Panc1 (cell line): Measurements from ENCODE around the gene TCEAL1. TPM values are rescaled to one million over a fixed set of nuclear protein-coding genes. Genes with fewer than 3 reads are reported as not detected.

Experiments
- ATAC-seq: fragments of 200-7000 bp; cut with Tn5 transposase; 2 replicates; pipeline ENCODE4 v1.9.1; 2020; ENCODE audit warnings: mild to moderate bottlenecking, moderate library complexity
- BruUV-seq: library from RNA; stranded (reverse); fragments of 400-500 nt; replicated peaks from 2 replicates; lab custom pipeline; 2021; lab: Mats Ljungman, UMichigan
- CTCF ChIA-PET: fragments of 300-600 bp; sonication (Branson Sonifier 250); formaldehyde crosslinking; loops from one replicate; lab custom pipeline; 2022; ENCODE audit warnings: antibody characterized with exemption; lab: Charles Lee
- POLR2A ChIA-PET: fragments of 300-600 bp; sonication (Branson Sonifier 250); formaldehyde crosslinking; loops from one replicate; lab custom pipeline; 2022; ENCODE audit warnings: antibody characterized with exemption; lab: Charles Lee
- DNase-seq: peaks from one replicate; pipeline ENCODE4 v3.0.0-alpha.2; 2010; ENCODE audit warnings: low read depth, low spot score
- H3K27ac ChIP-seq: 2 replicates; pipeline ENCODE4 v1.5.1; 2011; ENCODE audit warnings: mild to moderate bottlenecking, low read length, inconsistent platforms
- H3K27me3 ChIP-seq: fragments of 200-500 bp; sonication (Bioruptor generic); 2 replicates; pipeline ENCODE4 v1.6.0; 2014; ENCODE audit warnings: low read length, inconsistent platforms; ENCODE audit not compliant: control insufficient read depth, insufficient read depth
- H3K36me3 ChIP-seq: fragments of 200-500 bp; sonication (Bioruptor generic); 2 replicates; pipeline ENCODE4 v1.5.1; 2014; ENCODE audit warnings: inconsistent platforms, mild to moderate bottlenecking, low read length, moderate library complexity; ENCODE audit not compliant: control insufficient read depth, insufficient read depth
- H3K4me1 ChIP-seq: 2 replicates; pipeline ENCODE4 v1.5.1; 2011; ENCODE audit warnings: inconsistent platforms, mild to moderate bottlenecking, low read length, moderate library complexity; ENCODE audit not compliant: control insufficient read depth, insufficient read depth
- H3K4me3 ChIP-seq, 2 experiments: 2 replicates each; pipeline ENCODE4 v1.5.1; 2011 to 2012; ENCODE audit warnings: low read depth in 2 of 2, low read length in 2 of 2, mild to moderate bottlenecking in 2 of 2, inconsistent platforms in 1 of 2, moderate library complexity in 1 of 2
- H3K9me3 ChIP-seq: fragments of 200-500 bp; sonication (Bioruptor generic); 2 replicates; pipeline ENCODE4 v1.5.1; 2014; ENCODE audit warnings: low read depth, mild to moderate bottlenecking, inconsistent platforms, low read length, moderate library complexity; ENCODE audit not compliant: control insufficient read depth, insufficient read depth
- CTCF ChIP-seq: fragments of 450-650 bp; IDR thresholded peaks from 2 replicates; pipeline ENCODE4 v1.5.1; 2017; ENCODE audit warnings: mild to moderate bottlenecking
- POLR2AphosphoS5 ChIP-seq: IDR thresholded peaks from 2 replicates; pipeline ENCODE4 v1.6.1; 2012; ENCODE audit warnings: mild to moderate bottlenecking, low read depth, low read length, moderate library complexity
- SIN3A ChIP-seq: IDR thresholded peaks from 2 replicates; pipeline ENCODE4 v1.6.1; 2012; ENCODE audit warnings: low read depth, mild to moderate bottlenecking, low read length, moderate library complexity, borderline replicate concordance; ENCODE audit not compliant: insufficient read depth
- TCF7L2 ChIP-seq: IDR thresholded peaks from 2 replicates; pipeline ENCODE4 v1.6.1; 2011; ENCODE audit warnings: mild to moderate bottlenecking, low read depth, low read length, inconsistent platforms
- in situ Hi-C: cut with HindIII; loops from 2 replicates; pipeline ENCODE4 v1.10.0; 2016; ENCODE audit warnings: low sequenced_read_pairs, low pct_unique_long_range_greater_than_20kb
- intact Hi-C: fragments of 100-400 bp; cut with micrococcal nuclease; formaldehyde crosslinking; loops from one replicate; pipeline ENCODE4 v1.10.0; 2022; ENCODE audit not compliant: unreplicated experiment
- total RNA-seq: library from RNA; stranded (reverse); gene quantifications from one replicate; pipeline ENCODE4 v1.2.1, GENCODE V29; 2021; ENCODE audit not compliant: unreplicated experiment
- TF ChIP-seq, protein P1 (sequence below), 2 experiments: IDR thresholded peaks; 2 replicates each; pipeline ENCODE4 v1.6.1; 2011 to 2012; ENCODE audit warnings: low read depth in 2 of 2, control low read depth in 1 of 2, low read length in 1 of 2, mild to moderate bottlenecking in 1 of 2, moderate library complexity in 1 of 2; ENCODE audit not compliant: insufficient read depth in 1 of 2

Gene TCEAL1
- total RNA-seq, 1 experiment from 2014 or later: 31.7 TPM

DNA sequence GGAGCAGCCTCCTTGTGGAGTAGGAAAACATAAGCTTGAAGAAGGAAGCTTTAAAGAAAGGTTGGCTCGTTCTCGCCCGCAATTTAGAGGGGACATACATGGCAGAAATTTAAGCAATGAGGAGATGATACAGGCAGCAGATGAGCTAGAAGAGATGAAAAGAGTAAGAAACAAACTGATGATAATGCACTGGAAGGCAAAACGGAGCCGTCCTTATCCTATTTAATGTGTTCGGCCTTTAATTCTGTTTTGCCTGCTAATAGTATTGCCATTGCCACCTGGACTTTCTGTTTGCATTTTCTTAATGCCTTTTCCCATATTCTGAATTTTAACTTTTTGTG lies 1.4 kb downstream of the TCEAL1 start:
- H3K4me3 ChIP-seq: peak overlapping the region; percentile 80 to 96
- no peaks in the 10 kb centered on the region for H3K27me3 ChIP-seq
- H3K9me3 ChIP-seq: no peaks in the 10 kb centered on the region
- ATAC-seq (no peak), DNase-seq (no peak)
- CTCF ChIA-PET: interaction anchor here (0.7 to 1.7 kb wide), 7 partner anchors 9 to 96 kb away, joined by 3 to 8 read pairs (median 3); partner anchors contain the start of gene MORF4L2
- intact Hi-C loops (loop anchor here (2.0 kb wide), 1 partner anchor 95 kb away; no protein-coding TSS in a partner anchor), in situ Hi-C loops (no loop called here)
- peak overlapping the region; percentile 97 for H3K27ac ChIP-seq
- TF ChIP-seq SIN3A: no peak
- no peak for TF ChIP-seq POLR2AphosphoS5
- TF ChIP-seq CTCF: peak; percentile 66
- TF ChIP-seq, protein P1, sequence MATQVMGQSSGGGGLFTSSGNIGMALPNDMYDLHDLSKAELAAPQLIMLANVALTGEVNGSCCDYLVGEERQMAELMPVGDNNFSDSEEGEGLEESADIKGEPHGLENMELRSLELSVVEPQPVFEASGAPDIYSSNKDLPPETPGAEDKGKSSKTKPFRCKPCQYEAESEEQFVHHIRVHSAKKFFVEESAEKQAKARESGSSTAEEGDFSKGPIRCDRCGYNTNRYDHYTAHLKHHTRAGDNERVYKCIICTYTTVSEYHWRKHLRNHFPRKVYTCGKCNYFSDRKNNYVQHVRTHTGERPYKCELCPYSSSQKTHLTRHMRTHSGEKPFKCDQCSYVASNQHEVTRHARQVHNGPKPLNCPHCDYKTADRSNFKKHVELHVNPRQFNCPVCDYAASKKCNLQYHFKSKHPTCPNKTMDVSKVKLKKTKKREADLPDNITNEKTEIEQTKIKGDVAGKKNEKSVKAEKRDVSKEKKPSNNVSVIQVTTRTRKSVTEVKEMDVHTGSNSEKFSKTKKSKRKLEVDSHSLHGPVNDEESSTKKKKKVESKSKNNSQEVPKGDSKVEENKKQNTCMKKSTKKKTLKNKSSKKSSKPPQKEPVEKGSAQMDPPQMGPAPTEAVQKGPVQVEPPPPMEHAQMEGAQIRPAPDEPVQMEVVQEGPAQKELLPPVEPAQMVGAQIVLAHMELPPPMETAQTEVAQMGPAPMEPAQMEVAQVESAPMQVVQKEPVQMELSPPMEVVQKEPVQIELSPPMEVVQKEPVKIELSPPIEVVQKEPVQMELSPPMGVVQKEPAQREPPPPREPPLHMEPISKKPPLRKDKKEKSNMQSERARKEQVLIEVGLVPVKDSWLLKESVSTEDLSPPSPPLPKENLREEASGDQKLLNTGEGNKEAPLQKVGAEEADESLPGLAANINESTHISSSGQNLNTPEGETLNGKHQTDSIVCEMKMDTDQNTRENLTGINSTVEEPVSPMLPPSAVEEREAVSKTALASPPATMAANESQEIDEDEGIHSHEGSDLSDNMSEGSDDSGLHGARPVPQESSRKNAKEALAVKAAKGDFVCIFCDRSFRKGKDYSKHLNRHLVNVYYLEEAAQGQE (IDR thresholded peaks at IDR 0.05; ENCODE audit: insufficient read depth in 1 of 2, low read depth in 2 of 2, low read length in 1 of 2): no peak
- no peak for TF ChIP-seq TCF7L2
- TSS peak; percentile 98 for BruUV-seq
- POLR2A ChIA-PET: no interaction called here
- H3K4me1 ChIP-seq: peaks cover 9% of the 10 kb centered on the region; the same call in 1 of the 2 replicates
- no peaks in the 10 kb centered on the region for H3K36me3 ChIP-seq

GRCh38 chrX:103631145-103631544 lies 2.4 kb downstream of the TCEAL1 start:
- intact Hi-C loops: loop anchor here (2.0 kb wide), 1 partner anchor 96 kb away; no protein-coding TSS in a partner anchor
- in situ Hi-C loops: no loop called here
- no peak for ATAC-seq
- POLR2A ChIA-PET: no interaction called here
- BruUV-seq: no TSS peak
- TF ChIP-seq TCF7L2: no peak
- TF ChIP-seq, protein P1 (IDR thresholded peaks at IDR 0.05; ENCODE audit: insufficient read depth in 1 of 2, low read depth in 2 of 2, low read length in 1 of 2): no peak
- no peak for TF ChIP-seq SIN3A
- TF ChIP-seq CTCF: no peak
- no peak for TF ChIP-seq POLR2AphosphoS5
- Histone ChIP-seq H3K4me3 (peak overlapping the region in 1 of 2 experiments; percentile 22; a peak in 2 of 4 replicates), H3K27me3 (no peaks in the 10 kb centered on the region), H3K27ac (peak overlapping the region; percentile 51; the same call in 1 of the 2 replicates), H3K9me3 (no peaks in the 10 kb centered on the region), H3K4me1 (peaks cover 9% of the 10 kb centered on the region; the same call in 1 of the 2 replicates), H3K36me3 (no peaks in the 10 kb centered on the region)
- CTCF ChIA-PET: interaction anchor here (1.2 to 1.7 kb wide), 2 partner anchors 16 to 41 kb away, joined by 3 to 6 read pairs; no protein-coding TSS in a partner anchor
- no peak for DNase-seq
